IMR-90 (cell line): ENCODE data around the gene ZNF181.

Experiments
- BHLHE40 ChIP-seq: fragments of 150-350 bp; IDR thresholded peaks from 2 replicates; pipeline ENCODE4 v1.6.1; 2016; ENCODE audit warnings: mild to moderate bottlenecking, low read depth, low read length
- CEBPB ChIP-seq: IDR thresholded peaks from 2 replicates; pipeline ENCODE4 v1.6.1; 2012; ENCODE audit warnings: low read depth, low read length, improper control_type of control experiment
- CHD1 ChIP-seq: IDR thresholded peaks from 2 replicates; pipeline ENCODE4 v1.6.1; 2012; ENCODE audit warnings: low read depth, low read length, improper control_type of control experiment
- MAFK ChIP-seq: IDR thresholded peaks from 2 replicates; pipeline ENCODE4 v1.6.1; 2012; ENCODE audit warnings: low read depth, low read length, improper control_type of control experiment
- MAZ ChIP-seq: IDR thresholded peaks from 2 replicates; pipeline ENCODE4 v1.6.1; 2012; ENCODE audit warnings: low read depth, mild to moderate bottlenecking, low read length, improper control_type of control experiment, moderate library complexity, borderline replicate concordance
- MXI1 ChIP-seq: IDR thresholded peaks from 2 replicates; pipeline ENCODE4 v1.6.1; 2012; ENCODE audit warnings: low read depth, mild to moderate bottlenecking, low read length, moderate library complexity, borderline replicate concordance
- POLR2A ChIP-seq: IDR thresholded peaks from 2 replicates; pipeline ENCODE4 v1.6.1; 2012; ENCODE audit warnings: mild to moderate bottlenecking, low read depth, low read length
- RAD21 ChIP-seq: IDR thresholded peaks from 2 replicates; pipeline ENCODE4 v1.6.1; 2012; ENCODE audit warnings: low read length, improper control_type of control experiment
- RCOR1 ChIP-seq: IDR thresholded peaks from 2 replicates; pipeline ENCODE4 v1.6.1; 2012; ENCODE audit warnings: mild to moderate bottlenecking, low read length, improper control_type of control experiment; ENCODE audit not compliant: insufficient replicate concordance
- RFX5 ChIP-seq: IDR thresholded peaks from 2 replicates; pipeline ENCODE4 v1.8.0; 2012; ENCODE audit warnings: low read depth, mild to moderate bottlenecking, low read length, moderate library complexity
- SMC3 ChIP-seq: fragments of 150-350 bp; IDR thresholded peaks from 2 replicates; pipeline ENCODE4 v1.6.1; 2016; ENCODE audit warnings: low read depth, mild to moderate bottlenecking, antibody characterized with exemption, low read length, moderate library complexity
- TF ChIP-seq, protein P1 (sequence below): conservative IDR thresholded peaks from 2 replicates; pipeline ENCODE4 v1.5.1; 2012; ENCODE audit warnings: mild to moderate bottlenecking, low read depth, low read length, improper control_type of control experiment
- TF ChIP-seq, protein P2 (sequence below): fragments of 150-350 bp; IDR thresholded peaks from 2 replicates; pipeline ENCODE4 v1.6.1; 2016; ENCODE audit warnings: low read depth, mild to moderate bottlenecking, low read length, moderate library complexity, borderline replicate concordance
- TF ChIP-seq, protein P3 (sequence below): fragments of 150-350 bp; IDR thresholded peaks from 2 replicates; pipeline ENCODE4 v1.6.1; 2017; ENCODE audit warnings: mild to moderate bottlenecking, antibody characterized with exemption, low read length, low read depth

DNA sequence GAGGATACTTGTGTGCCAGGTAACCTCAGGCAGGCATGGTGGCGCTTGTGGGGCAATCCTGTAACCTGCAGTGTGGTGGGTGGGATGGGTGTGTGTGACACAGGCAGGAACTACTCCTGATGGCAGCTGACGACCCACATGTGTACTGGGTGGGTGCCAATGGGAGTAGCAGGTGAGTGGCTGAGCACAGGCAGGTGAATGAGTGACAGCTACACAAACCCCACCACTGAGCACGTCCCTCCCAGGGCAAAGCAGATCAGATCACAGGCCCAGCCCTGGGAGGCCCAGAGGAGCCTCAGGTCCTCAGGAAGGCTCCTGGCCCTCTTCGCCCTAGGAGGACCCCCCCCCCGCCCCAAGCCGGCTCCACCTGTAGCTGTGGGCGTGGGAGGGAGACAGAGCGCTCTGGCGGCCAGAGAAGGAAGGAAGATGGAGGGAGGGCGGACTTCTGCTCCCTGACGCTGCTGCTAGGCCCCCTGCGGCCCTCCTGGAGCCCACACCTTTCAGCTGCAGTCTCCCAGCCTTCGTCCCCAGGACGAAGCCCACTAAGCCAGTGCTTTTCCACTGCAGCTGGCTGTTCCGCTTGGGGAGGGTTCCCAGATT lies 1.3 kb upstream of the ZNF181 start:
- TF ChIP-seq, protein P1, sequence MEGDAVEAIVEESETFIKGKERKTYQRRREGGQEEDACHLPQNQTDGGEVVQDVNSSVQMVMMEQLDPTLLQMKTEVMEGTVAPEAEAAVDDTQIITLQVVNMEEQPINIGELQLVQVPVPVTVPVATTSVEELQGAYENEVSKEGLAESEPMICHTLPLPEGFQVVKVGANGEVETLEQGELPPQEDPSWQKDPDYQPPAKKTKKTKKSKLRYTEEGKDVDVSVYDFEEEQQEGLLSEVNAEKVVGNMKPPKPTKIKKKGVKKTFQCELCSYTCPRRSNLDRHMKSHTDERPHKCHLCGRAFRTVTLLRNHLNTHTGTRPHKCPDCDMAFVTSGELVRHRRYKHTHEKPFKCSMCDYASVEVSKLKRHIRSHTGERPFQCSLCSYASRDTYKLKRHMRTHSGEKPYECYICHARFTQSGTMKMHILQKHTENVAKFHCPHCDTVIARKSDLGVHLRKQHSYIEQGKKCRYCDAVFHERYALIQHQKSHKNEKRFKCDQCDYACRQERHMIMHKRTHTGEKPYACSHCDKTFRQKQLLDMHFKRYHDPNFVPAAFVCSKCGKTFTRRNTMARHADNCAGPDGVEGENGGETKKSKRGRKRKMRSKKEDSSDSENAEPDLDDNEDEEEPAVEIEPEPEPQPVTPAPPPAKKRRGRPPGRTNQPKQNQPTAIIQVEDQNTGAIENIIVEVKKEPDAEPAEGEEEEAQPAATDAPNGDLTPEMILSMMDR: no peak
- TF ChIP-seq POLR2A (no peak), RCOR1 (no peak), MAZ (no peak), MAFK (no peak), MXI1 (no peak), RAD21 (no peak), RFX5 (no peak), BHLHE40 (no peak), CEBPB (no peak), SMC3 (no peak), CHD1 (no peak)
- TF ChIP-seq, protein P2, sequence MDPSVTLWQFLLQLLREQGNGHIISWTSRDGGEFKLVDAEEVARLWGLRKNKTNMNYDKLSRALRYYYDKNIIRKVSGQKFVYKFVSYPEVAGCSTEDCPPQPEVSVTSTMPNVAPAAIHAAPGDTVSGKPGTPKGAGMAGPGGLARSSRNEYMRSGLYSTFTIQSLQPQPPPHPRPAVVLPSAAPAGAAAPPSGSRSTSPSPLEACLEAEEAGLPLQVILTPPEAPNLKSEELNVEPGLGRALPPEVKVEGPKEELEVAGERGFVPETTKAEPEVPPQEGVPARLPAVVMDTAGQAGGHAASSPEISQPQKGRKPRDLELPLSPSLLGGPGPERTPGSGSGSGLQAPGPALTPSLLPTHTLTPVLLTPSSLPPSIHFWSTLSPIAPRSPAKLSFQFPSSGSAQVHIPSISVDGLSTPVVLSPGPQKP: no peak
- TF ChIP-seq, protein P3, sequence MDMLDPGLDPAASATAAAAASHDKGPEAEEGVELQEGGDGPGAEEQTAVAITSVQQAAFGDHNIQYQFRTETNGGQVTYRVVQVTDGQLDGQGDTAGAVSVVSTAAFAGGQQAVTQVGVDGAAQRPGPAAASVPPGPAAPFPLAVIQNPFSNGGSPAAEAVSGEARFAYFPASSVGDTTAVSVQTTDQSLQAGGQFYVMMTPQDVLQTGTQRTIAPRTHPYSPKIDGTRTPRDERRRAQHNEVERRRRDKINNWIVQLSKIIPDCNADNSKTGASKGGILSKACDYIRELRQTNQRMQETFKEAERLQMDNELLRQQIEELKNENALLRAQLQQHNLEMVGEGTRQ: no peak
